Upper lobe of left lung (tissue), 6 donors: ENCODE measurements around the gene AKR1C4. TPM values are rescaled to one million over a fixed set of nuclear protein-coding genes. Genes with fewer than 3 reads are reported as not detected.

Source experiments
- ATAC-seq, 2 donors: fragments of 200-7000 bp; cut with Tn5 transposase; one replicate each; pipeline ENCODE4 v1.9.1; 2022; ENCODE audit warnings: mild to moderate bottlenecking in 2 of 2, moderate library complexity in 2 of 2; ENCODE audit not compliant: low FRiP score in 2 of 2
- DNase-seq, 2 donors: peaks; one replicate each; pipeline ENCODE4 v3.0.0-alpha.2; 2019 to 2020
- H3K27ac ChIP-seq, 4 donors: fragments of 200-600 bp; sonication (generic); one replicate each; pipeline ENCODE4 v1.5.1; 2016 to 2019
- H3K27me3 ChIP-seq, 4 donors: fragments of 200-600 bp; sonication (generic); one replicate each; pipeline ENCODE4 v1.5.1; 2017 to 2019
- H3K36me3 ChIP-seq, 4 donors: fragments of 200-600 bp; sonication (generic); one replicate each; pipeline ENCODE4 v1.5.1; 2016 to 2019
- H3K4me1 ChIP-seq, 4 donors: fragments of 200-600 bp; sonication (generic); one replicate each; pipeline ENCODE4 v1.5.1; 2018 to 2019
- H3K4me3 ChIP-seq, 4 donors: fragments of 200-600 bp; sonication (generic); one replicate each; pipeline ENCODE4 v1.5.1; 2017 to 2019; ENCODE audit warnings: mild to moderate bottlenecking in 2 of 4, moderate library complexity in 1 of 4
- H3K9me3 ChIP-seq, 4 donors: fragments of 200-600 bp; sonication (generic); one replicate each; pipeline ENCODE4 v1.5.1; 2018 to 2019
- EP300 ChIP-seq, 4 donors: sonication (generic); formaldehyde crosslinking; IDR thresholded peaks; one replicate each; pipeline ENCODE4 v1.5.1; 2017; ENCODE audit warnings: antibody characterized with exemption in 4 of 4, control low read depth in 2 of 4
- POLR2A ChIP-seq, 4 donors: fragments of 450-650 bp; IDR thresholded peaks; one replicate each; pipeline ENCODE4 v1.5.1; 2016 to 2017; ENCODE audit warnings: antibody characterized with exemption in 4 of 4, mild to moderate bottlenecking in 2 of 4
- POLR2AphosphoS5 ChIP-seq, 2 donors: sonication (generic); formaldehyde crosslinking; IDR thresholded peaks; one replicate each; pipeline ENCODE4 v1.5.1; 2017; ENCODE audit warnings: antibody characterized with exemption in 2 of 2
- WGBS, 2 donors: methylation state at CpG; one replicate each; pipeline ENCODE4 v1.1.5; 2017 to 2018; 5-methylcytosine and 5-hydroxymethylcytosine counted together
- total RNA-seq, 6 donors: library from RNA; depleted of rRNA in 4 of 6; stranded (reverse); fragments of >200 nt in 4 of 6; gene quantifications; one replicate each; pipeline versions ENCODE4 v1.1.0 to v1.2.1, GENCODE V29; 2016 to 2021
- TF ChIP-seq, protein P1 (sequence below), 6 experiments: fragments of 450-650 bp in 4 of 6; fragments of 200-600 bp in 2 of 6; sonication (generic) in 2 of 6; IDR thresholded peaks; one replicate each; pipeline ENCODE4 v1.5.1; 2016 to 2019; ENCODE audit warnings: antibody characterized with exemption in 6 of 6
- donor health status: DM: no; HTN: no; CAD: no; lungs with moderate emphysema.
- donor health status: DM: no; HTN: yes; CAD: no; lungs with severe emphysema.

Gene AKR1C4
- total RNA-seq, 6 donors from 2014 or later, result not detected

DNA sequence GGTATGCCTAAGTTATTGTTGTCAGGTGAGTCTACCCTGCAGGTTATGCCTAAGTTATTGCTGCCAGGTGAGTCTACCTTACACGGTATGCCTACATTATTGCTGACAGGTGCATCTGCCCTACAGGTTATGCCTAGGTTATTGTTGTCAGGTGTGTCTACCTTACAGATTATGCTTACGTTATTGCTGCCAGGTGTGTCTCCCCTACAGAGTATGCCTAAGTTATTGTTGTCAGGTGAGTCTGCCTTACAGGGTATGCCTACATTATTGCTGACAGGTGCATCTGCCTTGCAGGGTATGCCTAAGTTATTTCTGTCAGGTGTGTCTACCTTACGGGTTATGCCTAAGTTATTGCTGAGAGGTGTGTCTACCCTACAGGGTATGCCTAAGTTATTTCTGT is 64.2 kb downstream of the AKR1C4 start:
- no peak for TF ChIP-seq EP300 (IDR thresholded peaks at IDR 0.05)
- TF ChIP-seq POLR2AphosphoS5 (IDR thresholded peaks at IDR 0.05), result no peak
- TF ChIP-seq, protein P1, sequence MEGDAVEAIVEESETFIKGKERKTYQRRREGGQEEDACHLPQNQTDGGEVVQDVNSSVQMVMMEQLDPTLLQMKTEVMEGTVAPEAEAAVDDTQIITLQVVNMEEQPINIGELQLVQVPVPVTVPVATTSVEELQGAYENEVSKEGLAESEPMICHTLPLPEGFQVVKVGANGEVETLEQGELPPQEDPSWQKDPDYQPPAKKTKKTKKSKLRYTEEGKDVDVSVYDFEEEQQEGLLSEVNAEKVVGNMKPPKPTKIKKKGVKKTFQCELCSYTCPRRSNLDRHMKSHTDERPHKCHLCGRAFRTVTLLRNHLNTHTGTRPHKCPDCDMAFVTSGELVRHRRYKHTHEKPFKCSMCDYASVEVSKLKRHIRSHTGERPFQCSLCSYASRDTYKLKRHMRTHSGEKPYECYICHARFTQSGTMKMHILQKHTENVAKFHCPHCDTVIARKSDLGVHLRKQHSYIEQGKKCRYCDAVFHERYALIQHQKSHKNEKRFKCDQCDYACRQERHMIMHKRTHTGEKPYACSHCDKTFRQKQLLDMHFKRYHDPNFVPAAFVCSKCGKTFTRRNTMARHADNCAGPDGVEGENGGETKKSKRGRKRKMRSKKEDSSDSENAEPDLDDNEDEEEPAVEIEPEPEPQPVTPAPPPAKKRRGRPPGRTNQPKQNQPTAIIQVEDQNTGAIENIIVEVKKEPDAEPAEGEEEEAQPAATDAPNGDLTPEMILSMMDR (IDR thresholded peaks at IDR 0.05), result no peak
- TF ChIP-seq POLR2A (IDR thresholded peaks at IDR 0.05), result no peak
- Histone ChIP-seq H3K4me1 (no peaks in the 10 kb centered on the region), H3K4me3 (no peak overlapping the region), H3K9me3 (peaks cover 0 to 9% (median 0%) of the 10 kb centered on the region in 4 donors), H3K27me3 (no peaks in the 10 kb centered on the region), H3K36me3 (no peaks in the 10 kb centered on the region), H3K27ac (no peak overlapping the region)
- ATAC-seq (no peak), DNase-seq (no peak)
- 86 to 88% methylated on average over 3 of the region's 3 CpGs for WGBS, 2 donors

DNA sequence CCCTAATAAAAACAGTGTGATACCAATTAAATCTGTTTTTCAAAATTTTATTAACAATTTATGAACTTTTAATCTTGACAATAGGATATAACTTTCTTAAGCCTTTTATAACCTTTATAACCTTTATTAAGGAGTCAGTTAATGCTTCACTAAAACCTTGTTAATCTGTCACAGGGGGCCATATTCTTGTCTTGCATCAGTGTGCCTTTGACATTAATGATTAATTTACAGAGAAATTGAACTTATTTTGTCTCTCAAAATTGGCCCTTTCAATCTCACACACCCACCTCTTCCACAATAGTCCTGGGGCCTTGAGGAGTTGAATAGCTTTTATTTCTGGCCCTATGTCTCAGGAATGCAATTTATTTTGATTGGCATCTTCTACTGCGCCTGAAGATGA is 68.5 kb downstream of the AKR1C4 start:
- Histone ChIP-seq H3K27me3 (no peaks in the 10 kb centered on the region), H3K9me3 (peaks cover 0 to 17% (median 5%) of the 10 kb centered on the region in 4 donors), H3K4me1 (no peaks in the 10 kb centered on the region), H3K27ac (no peak overlapping the region), H3K4me3 (no peak overlapping the region), H3K36me3 (no peaks in the 10 kb centered on the region)
- no peak for ATAC-seq
- no peak for DNase-seq
- 81 to 84% methylated on average over 1 of the region's 1 CpG for WGBS, 2 donors
- TF ChIP-seq POLR2A (IDR thresholded peaks at IDR 0.05) (no peak), EP300 (IDR thresholded peaks at IDR 0.05) (no peak)

DNA sequence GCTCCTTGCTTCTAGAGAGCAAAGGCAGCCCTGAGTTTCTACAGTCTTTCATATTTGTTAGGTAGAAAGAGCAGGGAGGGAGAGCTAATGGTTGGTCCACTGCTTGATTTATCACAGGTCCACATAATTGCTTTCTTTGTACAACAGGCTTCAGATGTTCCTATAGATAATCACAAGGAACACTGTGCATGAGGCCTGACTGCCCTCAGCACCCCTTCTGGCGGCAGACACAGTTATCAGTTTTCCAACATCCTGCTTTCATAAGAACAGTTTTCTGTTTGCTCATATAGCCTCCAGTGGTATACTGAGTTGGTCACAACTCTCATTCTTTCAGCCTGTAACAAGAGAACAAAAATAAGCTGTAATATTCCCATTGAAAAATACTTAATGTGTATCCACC is 69.7 kb downstream of the AKR1C4 start:
- ATAC-seq (no peak), DNase-seq (no peak)
- 89 to 94% methylated on average over 1 of the region's 1 CpG for WGBS, 2 donors
- Histone ChIP-seq H3K9me3 (peaks cover 0 to 17% (median 5%) of the 10 kb centered on the region in 4 donors), H3K4me3 (no peak overlapping the region), H3K36me3 (no peaks in the 10 kb centered on the region), H3K4me1 (no peaks in the 10 kb centered on the region), H3K27ac (no peak overlapping the region), H3K27me3 (no peaks in the 10 kb centered on the region)
- TF ChIP-seq EP300 (IDR thresholded peaks at IDR 0.05) (no peak), POLR2AphosphoS5 (IDR thresholded peaks at IDR 0.05) (no peak)

DNA sequence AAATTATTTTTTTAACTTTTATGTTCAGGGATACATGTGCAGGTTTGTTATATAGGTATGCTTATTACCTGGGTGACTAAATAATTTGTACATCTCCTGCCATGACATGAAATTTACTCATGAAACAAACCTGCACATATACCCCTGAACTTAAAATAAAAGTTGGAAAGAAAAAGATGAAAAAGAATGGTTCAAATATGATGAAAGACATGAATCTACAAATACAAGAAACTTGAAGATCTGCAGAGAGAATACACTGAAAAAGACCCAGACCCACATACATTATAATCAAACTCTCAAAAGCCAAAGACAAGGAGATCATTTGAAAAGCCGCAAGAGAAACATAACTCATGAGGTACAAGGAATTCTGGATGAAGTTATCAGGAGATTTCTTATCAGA is 70.2 kb downstream of the AKR1C4 start:
- Histone ChIP-seq H3K27me3 (no peaks in the 10 kb centered on the region), H3K36me3 (no peaks in the 10 kb centered on the region), H3K4me3 (no peak overlapping the region), H3K27ac (no peak overlapping the region), H3K9me3 (peaks cover 0 to 17% (median 5%) of the 10 kb centered on the region in 4 donors), H3K4me1 (no peaks in the 10 kb centered on the region)
- ATAC-seq, result no peak
- TF ChIP-seq POLR2A (IDR thresholded peaks at IDR 0.05) (no peak), EP300 (IDR thresholded peaks at IDR 0.05) (no peak), POLR2AphosphoS5 (IDR thresholded peaks at IDR 0.05) (no peak)
- TF ChIP-seq, protein P1 (IDR thresholded peaks at IDR 0.05), result no peak
- no peak for DNase-seq
- WGBS, 2 donors, result 100% methylated on average over 1 of the region's 1 CpG

DNA sequence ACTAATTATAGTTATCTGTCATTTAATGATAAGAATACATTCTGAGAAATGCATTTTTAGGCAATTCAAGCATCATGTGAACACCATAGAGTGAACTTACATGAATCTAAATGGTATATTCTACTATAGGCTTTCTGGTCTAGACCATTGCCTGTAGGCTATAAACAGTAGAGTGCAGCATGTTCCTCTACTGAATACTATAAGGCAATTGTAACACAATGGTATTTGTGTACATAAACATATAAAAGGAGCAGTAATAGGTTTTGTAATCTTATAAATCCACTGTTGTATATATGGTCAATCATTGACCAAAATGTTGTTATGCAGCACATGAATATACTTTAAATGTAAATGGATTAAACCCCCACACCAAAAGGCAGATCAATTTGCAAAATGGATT is 71.6 kb downstream of the AKR1C4 start:
- Histone ChIP-seq H3K4me1 (no peaks in the 10 kb centered on the region), H3K9me3 (peaks cover 0 to 17% (median 5%) of the 10 kb centered on the region in 4 donors), H3K27me3 (no peaks in the 10 kb centered on the region), H3K36me3 (no peaks in the 10 kb centered on the region), H3K4me3 (no peak overlapping the region), H3K27ac (no peak overlapping the region)
- no peak for DNase-seq
- ATAC-seq, result no peak
- no peak for TF ChIP-seq POLR2AphosphoS5 (IDR thresholded peaks at IDR 0.05)
- no peak for TF ChIP-seq EP300 (IDR thresholded peaks at IDR 0.05)
- no peak for TF ChIP-seq POLR2A (IDR thresholded peaks at IDR 0.05)
- TF ChIP-seq, protein P1 (IDR thresholded peaks at IDR 0.05), result no peak

Other genes starting within 250 kb of the AKR1C4 start
- 100 to 1,000 TPM in 1 of 6 donors, 10 to 100 TPM in 5; 38.2 to 103 (median 44.3) TPM for gene AKR1C1, start 233.4 kb upstream of the AKR1C4 start, total RNA-seq
- gene AKR1C2, start 193.0 kb upstream of the AKR1C4 start, total RNA-seq, result 10 to 100 TPM in 5 of 6 donors, 1 to 10 TPM in 1; 7.3 to 76.0 (median 28.6) TPM
- 100 to 1,000 TPM in 3 of 6 donors, 10 to 100 TPM in 3; 39.8 to 136 (median 96.0) TPM for gene AKR1C3, start 102.4 kb upstream of the AKR1C4 start, total RNA-seq
- 1 to 10 TPM in 1 of 6 donors, under 1 TPM in 3, not detected in 2; 0.30 to 9.4 (median 0.53) TPM for gene AKR1C8, start 11.7 kb upstream of the AKR1C4 start, total RNA-seq
- gene UCN3, start 168.1 kb downstream of the AKR1C4 start, total RNA-seq, result 1 to 10 TPM in 2 of 6 donors, not detected in 4; 1.3 to 1.6 TPM
- gene TUBAL3, start 208.0 kb downstream of the AKR1C4 start, total RNA-seq, result under 1 TPM in 1 of 6 donors, not detected in 5; 0.59 TPM
- 10 to 100 TPM; 24.1 to 85.0 (median 47.2) TPM for gene NET1, start 215.7 kb downstream of the AKR1C4 start, total RNA-seq